Stimulated activated CD4-positive, alpha-beta T cell treated with anti-CD3 and anti-CD28 coated beads, Interleukin-1b, Interleukin-23, amount 100 ng/mL, for 24 hours (primary cell): ENCODE results near the gene AMZ1.

Experiments used
- DNase-seq, 4 experiments: peaks; one replicate each; pipeline ENCODE4 v3.0.0-alpha.2; 2020; ENCODE audit warnings: low read depth in 4 of 4, low spot score in 1 of 4

Gene AMZ1

DNA sequence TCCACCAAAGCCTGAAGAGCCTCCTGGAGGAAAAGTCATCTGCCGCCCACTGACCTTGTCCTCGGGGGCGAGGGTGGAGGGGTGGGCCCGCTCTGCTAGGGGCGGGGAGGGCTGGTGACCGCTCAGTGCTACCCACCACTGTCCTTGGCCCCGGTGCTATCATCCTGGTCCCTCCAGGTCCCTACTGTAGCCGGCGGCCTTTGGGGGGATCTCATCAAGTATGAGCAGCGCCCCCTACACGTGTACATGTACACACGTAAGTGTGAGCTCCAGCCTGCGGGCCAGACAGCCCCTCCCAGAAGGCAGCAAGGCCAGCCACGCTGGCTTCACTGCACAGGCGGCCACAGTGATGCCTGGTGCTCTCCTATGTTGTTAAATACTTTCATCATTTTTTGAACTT is 36.7 kb upstream of the AMZ1 start:
- DNase-seq: no peak

DNA sequence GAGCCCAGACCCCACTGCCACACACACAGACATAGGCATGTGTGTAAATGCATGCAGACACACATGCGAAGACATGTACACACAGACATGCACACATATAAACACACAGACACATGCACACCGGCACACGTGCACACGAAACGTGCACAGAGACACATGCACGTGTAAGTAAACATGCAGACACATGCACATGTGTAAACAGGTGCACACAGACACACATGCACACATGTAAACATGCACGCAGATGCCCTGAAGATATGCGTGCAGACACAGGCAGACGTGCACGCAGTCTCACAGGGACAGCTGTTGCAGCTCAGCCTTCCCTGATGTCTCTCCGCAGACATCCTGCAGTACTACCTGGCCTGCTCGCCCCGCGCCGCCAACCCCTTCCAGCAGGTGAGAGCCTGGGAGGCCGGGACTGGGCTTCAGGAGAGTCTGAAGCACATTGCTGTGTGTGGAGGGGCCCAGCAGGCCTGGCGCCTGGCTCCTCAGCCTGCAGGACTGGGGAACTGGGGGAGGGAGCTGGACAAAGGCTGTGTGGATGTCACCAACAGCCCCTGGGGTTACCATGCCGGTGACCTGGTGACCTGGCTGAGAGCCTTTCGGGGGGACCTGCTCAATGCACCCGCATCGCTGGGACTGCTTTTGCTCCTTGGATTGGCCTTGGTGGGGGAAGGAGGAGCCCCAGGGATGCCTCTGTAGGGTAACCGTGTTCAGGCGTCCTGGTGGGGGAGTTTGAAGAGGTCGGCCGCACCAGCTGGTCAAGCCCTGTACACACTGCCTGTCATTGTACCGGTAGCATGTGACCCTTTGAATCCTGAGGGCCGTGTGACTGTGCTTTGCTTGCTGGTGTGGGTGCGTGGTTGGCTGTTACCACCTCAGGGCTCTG is 35.9 kb upstream of the AMZ1 start:
- no peak for DNase-seq

DNA sequence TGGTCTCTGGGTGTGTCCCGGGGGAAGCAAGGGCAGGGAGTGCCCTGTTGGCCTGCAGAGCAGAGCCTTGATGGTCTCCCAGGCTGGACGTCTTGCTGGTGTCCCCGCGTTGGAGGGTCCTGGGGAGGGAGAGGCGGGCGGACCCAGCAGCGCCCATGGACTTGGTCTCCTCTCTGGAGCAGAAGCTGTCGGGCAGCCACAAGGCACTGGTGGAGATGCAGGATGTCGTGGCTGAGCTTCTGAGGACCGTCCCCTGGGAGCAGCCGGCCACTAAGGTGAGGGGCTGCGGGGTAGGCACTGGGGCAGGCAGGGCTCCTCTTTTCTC is 35.3 kb upstream of the AMZ1 start:
- DNase-seq: no peak

DNA sequence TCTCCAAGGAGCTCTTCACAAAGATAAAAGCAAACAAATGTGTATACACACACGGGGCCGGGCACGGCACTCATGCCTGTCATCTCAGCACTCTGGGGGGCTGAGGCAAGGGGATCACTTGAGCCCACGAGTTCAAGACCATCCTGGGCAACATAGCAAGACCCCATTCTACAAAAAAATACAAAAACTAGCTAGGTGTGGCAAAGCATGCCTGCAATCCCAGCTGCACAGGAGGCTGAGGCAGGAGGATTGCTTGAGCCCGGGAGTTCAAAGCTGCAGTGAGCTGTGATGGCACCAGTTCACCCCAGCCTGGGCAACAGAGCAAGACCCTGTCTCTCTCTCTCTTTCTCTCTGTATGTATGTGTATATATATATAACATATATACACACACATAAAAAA is 33.9 kb upstream of the AMZ1 start:
- no peak for DNase-seq

DNA sequence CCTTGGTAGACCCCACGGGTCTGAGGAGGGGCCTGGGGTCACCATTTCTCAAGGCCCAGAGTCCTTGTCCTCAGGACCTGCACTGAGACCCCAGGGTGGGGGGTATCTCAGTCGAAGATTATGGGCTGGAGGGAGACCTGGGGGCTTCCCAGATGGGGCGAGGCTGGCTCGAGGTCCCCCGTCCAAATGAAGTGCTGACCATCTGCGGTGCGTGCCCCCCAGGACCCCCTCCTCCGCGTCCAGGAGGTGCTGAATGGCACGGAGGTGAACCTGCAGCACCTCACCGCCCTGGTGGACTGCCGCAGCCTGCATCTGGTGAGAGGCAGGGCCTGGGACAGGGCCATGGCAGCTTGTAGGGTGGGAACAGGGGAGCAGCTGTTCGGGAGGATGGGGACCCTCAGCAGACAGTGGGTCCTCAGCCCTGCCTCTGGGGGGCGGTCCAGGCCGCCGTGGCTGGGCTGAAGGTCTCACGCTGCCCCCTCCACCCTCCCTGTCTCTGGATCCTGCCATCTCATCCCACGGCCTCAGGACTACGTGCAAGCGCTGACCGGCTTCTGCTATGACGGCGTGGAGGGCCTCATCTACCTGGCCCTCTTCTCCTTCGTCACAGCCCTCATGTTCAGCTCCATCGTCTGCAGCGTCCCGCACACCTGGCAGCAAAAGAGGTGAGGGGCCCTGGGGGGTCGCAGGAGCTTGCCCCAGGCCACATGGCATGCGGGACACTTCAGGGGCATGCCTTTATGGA is 32.0 kb upstream of the AMZ1 start:
- no peak for DNase-seq

DNA sequence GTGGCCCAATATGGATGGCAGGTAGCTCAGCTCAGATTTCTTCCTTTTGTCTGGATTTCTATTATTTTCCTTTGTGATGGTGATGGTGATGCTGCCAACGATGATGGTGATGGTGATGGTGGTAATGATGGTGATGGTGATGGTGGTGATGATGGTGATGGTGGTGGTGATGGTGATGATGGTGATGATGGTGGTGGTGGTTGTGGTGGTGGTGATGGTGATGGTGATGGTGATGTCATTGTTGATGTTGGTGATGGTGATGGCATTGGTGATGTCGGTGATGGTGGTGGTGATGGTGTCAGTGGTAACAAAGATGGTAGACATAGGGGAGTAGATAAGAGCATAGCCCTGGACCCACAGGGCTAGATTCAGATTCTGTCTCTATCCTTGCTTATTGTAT is 30.8 kb upstream of the AMZ1 start:
- DNase-seq: no peak

DNA sequence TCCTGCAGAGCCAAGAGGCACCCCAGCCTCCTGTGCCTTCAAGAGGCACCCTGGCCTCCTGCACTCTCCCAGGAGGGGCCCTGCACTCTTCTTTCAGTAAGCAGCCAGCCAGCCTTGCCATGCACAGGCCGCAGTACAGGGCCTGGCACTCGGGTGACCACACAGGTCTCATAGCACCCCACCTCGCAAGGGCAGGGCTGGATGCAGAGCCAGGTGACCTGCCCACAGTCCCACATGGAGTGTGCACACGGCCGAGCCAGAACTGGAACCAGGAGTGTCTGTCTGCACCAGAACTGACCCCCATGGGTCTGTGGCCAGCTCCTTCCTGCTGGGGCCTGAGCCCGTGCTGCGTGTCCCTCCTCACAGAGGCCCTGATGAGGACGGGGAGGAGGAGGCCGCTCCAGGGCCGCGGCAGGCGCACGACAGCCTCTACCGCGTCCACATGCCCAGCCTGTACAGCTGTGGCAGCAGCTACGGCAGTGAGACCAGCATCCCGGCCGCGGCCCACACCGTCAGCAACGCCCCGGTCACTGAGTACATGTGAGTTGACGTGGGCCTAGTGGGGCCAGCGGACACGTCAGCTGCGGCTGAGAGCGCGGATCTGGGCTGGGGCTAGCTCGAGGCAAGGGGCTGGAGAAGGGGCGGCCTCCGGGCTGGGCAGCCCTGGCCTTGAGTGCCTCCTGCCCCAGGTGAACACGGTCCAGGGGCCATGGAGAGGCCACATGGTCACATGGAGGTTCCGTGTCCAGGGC is 29.9 kb upstream of the AMZ1 start:
- no peak for DNase-seq

DNA sequence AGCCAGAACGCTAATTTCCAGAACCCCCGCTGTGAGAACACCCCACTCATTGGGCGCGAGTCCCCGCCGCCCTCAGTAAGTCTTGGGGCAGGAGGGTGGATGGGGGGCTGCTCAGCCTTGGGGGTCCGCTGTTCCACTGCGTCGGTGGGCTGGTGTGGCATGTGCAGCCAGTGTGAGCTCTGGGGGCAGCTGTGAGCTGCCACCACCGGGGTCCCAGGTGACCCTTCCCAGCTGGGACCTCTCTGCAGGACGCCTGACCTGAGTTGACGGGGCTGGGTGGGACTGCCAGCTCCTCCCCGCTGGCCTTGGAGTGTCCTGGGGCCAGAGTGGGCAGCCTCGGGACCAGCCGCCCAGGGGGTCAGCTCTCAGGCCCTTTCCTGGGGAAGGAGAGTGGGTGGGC is 29.1 kb upstream of the AMZ1 start:
- no peak for DNase-seq

DNA sequence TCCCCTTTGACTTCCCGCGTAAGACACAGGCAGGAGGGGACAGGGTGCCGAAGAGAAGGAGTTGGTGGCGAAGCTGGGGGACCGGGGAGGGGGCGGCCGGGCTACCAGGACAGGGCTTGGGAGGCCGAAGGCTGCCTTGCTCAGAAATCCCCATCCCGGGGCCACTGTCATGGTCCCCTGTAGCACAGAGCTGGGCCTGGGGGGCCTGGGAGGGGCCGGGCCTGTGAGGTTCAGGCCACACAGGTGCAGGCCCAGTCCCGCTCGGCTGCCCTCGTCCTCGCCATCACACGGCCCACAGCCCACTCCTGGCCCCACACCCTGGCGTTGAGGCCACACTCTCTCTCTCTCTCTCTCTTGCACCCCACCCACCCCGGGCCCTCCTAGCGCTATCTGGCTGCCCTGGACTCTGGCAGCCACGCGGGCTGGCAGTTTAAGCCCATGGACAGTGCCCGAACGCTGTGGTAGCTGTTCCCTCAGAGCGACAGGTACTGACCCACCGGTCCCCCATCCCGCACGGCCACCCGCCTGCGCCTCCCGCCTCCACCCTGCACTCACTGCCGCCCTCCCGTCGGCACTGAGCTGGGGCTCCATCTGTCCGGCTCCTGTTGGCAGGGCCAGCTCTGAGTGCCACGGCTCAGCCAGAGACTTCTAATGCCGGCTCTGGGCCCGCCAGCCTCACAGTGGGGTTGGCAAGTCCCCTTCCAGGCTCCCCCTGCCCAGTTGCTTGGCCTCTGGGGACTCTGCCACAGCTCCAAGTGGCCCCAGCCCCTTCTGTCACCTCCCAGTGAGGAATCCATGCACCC is 28.2 kb upstream of the AMZ1 start:
- no peak for DNase-seq

DNA sequence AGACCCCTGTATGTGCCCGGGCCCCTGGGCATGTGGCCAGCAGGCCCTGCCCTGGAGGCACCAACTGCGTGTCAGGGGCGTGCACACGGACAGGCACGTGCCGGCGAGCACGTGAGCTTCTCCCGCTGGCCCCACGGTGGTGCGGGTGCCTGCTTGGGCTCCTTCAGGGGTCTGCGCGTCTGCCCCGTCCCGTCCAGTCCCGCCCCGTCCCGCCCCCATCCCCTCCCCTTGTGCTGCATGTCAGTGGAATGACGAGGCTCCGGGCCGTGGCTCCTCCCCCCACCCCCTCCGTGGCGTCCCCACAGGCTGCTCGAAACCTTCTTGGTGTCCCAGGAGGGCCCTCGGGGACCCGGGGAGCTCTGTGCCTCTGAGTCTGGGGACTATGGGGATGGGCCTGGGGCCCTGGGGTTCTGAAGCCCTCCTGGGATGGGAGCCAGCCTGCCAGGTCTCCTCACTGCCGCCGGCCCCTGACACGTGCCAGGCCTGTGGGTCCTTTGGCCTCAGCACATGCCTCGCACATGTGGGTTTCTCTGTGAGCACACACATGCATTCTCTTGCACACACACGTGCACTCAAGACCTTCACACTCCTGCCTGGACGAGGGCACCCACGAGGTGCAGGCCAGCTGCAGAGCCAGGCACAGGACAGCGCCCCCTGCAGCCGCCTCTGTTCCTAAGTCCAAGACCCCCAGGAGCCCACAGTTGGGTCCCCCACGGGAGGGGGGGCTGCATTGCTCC is 27.5 kb upstream of the AMZ1 start:
- no peak for DNase-seq

DNA sequence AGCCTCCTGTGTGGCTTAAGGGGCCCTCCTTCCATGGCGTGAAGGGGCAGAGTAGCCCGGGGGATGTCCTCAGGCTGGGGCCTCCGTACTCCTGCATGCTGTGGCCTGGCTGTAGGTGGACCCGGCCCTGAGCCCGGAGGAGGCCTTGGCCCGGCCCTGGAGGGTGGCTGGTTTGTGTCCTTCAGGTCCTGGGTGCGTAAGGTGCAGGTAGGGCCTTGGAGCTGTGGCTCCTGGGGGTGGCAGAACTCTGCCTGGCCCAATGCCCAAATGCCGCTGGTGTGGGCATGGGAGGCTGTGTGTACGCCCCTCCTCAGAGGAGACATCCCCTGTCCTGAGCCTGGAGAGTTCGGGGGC is 26.9 kb upstream of the AMZ1 start:
- DNase-seq: no peak

DNA sequence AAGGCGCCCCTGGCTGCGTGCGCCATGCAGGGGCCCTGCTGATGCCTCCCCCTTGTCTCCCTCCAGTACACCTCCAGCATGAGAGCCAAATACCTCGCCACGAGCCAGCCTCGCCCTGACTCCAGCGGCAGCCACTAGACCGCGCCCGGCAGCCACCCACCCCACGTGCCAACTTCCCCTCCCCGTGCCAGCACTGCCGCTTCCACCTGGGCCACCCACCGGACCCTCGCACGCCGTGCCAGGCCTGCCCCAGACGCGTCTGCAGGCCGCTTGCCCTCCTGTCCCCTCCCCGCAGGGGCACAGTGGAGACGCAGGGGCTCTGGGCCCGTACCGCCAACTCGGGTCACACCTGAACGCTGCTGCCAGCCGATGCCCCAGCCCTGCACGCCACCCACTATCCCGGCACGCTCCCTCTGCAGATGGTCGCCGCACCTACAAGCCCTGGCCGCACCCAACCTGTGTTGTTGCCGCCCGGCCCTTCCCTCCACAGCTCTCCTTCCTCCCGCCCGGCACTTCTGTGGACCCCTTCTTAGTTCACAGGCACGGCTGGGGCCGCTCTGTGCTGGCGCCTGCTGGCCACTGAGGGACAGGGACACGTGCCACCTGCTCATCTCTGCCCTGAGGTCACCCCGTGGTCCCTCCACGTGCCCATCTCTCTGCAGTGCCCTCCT is 26.3 kb upstream of the AMZ1 start:
- DNase-seq: no peak

DNA sequence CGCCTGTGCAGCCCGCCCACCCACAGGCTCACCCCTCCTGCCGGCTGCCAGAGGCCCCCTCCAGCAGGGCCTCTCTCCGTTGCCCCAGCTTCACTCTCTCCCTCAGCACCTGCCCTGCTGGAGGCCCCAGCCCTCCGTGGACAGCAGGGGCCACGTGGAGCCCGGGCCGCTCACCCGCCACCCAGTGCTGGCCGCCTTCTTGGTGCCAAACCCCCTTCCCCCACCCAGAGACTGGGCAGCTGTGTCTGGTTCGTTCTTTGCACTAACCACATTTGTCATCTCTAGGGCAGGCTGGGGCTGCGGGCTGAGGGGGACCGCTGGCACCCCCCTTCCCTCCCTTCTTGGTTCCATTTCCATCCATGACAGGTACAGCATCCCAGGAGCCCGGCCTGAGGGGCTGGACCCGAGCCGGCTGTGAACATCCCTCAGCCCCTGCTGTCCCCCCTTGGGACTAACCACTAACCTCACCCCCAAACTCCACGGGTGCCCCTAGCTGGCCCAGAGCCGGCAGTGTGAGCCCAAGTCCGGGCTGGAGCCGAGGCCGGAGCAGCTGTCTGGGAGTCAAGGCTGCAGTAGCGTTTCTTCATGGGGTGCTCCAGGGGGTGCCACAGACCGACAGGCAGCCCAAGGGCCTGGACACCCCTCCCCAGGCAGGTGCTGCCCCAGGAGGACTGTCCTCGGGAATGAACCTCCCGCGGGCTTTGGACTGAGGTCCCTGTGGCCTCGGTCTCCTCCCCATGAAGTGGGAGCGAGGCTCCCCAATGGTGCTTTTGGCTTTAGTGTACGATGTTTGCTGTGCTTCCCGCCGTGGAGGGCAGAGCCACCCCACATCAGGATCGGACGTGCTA is 25.5 kb upstream of the AMZ1 start:
- DNase-seq: no peak

DNA sequence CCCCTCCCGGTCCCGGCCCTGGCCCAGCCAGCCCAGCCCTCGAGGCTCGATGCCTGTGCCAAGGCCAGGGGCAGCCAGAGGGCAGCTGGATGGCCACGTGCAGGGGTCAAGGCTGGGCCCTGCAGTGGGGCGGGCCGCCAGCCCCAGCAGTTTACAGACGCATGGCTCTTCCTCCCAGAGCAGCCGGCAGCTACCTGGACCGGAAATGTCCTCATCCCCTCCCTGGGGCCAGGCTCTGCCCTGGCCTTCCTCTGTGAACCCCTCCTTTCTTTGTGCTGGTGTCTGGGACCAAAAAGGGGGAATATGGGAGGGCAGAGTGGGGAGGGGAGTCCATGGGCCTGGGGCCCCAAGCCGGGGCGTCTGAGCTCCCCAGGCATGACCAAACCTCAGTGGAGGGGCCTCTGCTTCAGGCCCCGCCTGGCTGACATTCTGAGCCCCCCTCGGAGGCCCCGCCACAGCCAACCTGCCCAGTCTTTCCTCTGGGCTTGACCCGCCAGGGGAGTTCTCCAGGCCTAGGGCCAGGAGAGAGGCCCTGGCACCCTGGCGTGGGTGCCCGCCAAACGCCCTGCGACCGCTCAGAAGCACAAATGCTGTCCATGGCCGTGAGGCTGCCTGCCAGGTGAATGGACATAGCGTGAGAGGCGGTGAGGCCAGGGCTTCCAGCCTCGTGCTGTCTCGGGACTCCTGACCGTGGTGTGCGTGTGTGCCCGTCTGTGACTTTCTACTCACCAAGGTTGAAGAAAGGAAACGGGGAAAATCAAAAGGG is 24.7 kb upstream of the AMZ1 start:
- DNase-seq: no peak

DNA sequence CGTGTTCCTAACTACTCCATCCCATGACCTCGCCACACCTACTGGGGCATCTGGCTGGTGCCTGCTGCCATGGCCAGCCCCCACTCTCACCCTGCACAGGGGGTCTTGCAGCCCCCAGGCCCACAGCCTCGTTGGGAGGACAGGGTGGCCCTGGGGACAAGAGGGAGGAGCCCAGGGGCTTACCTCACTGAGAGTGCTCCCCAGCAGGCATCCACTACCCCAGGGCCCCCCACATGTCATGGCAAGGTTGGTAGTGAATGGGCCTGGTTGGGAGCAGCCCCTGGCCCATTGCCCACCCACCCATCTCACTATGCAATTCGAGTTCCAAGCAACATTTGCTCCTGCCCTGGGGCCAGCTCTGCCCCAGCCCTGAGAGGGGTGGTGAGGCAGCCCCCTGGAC is 24.0 kb upstream of the AMZ1 start:
- DNase-seq: no peak

DNA sequence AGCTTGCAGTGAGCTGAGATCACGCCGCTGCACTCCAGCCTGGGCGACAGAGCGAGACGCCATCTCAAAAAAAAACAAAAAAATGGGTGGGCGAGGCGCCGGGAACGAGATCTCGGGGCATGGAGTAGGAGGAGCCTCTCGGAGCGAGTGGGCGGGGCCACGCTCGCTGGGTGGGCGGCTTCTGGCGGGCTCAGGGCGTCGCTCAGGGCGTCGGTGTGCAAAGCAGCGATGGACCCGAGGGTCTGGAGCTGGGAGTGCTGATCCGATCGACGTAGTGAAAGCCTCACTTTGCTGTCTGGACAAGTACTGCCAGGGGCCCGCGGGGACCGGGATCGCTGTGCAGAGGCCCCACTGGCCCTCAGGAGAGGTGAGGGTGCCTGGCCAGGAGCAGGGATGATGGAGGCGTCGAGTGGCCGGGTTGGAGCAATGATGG is 22.6 kb upstream of the AMZ1 start:
- no peak for DNase-seq

DNA sequence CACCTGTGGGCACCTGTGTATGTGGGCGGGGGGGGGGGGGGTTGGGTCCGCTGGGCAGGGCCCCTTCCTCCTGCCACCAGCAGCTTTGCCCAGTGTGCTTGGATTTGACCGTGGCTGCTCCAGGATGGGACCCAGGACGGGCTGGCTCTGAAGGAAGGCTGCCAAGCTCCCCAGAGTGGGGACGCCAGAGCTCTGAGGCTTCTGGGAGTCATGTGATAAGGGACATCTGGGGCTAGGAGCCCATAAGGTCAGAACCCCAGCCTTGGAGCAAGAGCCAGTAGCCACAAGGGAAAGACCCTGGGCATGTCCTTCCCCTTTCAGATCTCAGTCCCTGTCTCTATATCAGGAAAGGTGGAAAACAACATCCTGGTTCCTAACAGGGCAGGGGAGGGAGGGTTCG is 21.8 kb upstream of the AMZ1 start:
- DNase-seq: no peak

DNA sequence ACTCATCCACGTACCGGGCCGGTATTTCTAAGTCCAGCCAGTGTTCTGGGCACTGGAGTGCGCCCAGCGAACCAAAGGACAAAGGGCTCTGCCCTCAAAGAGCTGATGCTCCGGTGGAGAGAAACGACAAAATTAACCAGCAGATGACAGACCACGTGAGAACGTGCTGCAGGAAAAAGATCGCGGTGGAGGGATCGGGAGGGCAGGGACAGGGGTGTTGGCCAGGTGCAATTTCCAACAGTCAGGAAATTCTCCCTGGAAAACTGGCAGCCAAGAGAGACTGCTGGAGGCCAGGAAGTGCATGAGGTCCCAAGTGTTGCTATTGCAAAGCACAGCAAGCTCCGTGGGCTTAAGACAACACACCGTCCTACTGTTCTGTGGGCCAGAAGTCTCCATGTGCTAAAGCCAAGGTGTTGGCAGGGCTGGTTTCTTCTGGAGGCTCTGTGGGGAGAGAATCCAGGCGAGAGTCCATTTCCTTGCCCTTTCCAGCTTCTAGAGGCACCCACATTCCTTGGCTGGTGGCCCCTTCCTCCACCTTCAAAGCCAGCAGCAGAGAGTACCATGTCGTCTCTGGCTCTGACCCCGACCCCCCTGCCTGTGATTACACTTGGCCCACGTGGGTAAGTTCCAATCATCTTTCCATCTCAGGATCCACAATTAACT is 21.3 kb upstream of the AMZ1 start:
- no peak for DNase-seq
